PC-9 (cell line): ENCODE measurements around the gene GNAS. TPM values are rescaled to one million over a fixed set of nuclear protein-coding genes. Genes with fewer than 3 reads are reported as not detected.
"Not testable (repeated sequence)": the region's sequence is repeated elsewhere in the genome, so short reads cannot be mapped to it uniquely, and the experiment has no call there.

Experiments used
- BruUV-seq: library from RNA; stranded (reverse); fragments of 400-500 nt; replicated peaks from 2 replicates; lab custom pipeline; 2021; lab: Mats Ljungman, UMichigan
- CTCF ChIA-PET: fragments of 300-600 bp; sonication (Branson Sonifier 250); formaldehyde crosslinking; loops from one replicate; lab custom pipeline; 2022; ENCODE audit warnings: antibody characterized with exemption; lab: Charles Lee
- POLR2A ChIA-PET: fragments of 300-600 bp; sonication (Branson Sonifier 250); formaldehyde crosslinking; loops from one replicate; lab custom pipeline; 2022; ENCODE audit warnings: antibody characterized with exemption; ENCODE audit not compliant: unreplicated experiment; lab: Charles Lee
- DNase-seq, 2 experiments: peaks; one replicate each; pipeline versions ENCODE4 v3.0.0 to v3.0.0-alpha.2; 2015 to 2022; ENCODE audit warnings: mixed read lengths in 1 of 2
- H2AFZ ChIP-seq: fragments of 200-600 bp; sonication (generic); 2 replicates; pipeline ENCODE4 v1.8.1; 2017; ENCODE audit warnings: antibody characterized with exemption
- H3F3A ChIP-seq: fragments of 200-600 bp; sonication (generic); 2 replicates; pipeline ENCODE4 v1.8.1; 2017; ENCODE audit warnings: antibody characterized with exemption, mild to moderate bottlenecking, low read depth; ENCODE audit not compliant: insufficient read depth
- H3K27ac ChIP-seq: fragments of 200-600 bp; sonication (generic); 2 replicates; pipeline ENCODE4 v1.6.1; 2016; ENCODE audit warnings: mixed run types
- H3K27me3 ChIP-seq: fragments of 200-600 bp; sonication (generic); 2 replicates; pipeline ENCODE4 v1.6.1; 2016; ENCODE audit warnings: low read depth, mixed run types; ENCODE audit not compliant: insufficient read depth
- H3K36me3 ChIP-seq: fragments of 200-600 bp; sonication (generic); 2 replicates; pipeline ENCODE4 v1.6.1; 2016; ENCODE audit warnings: low read depth, mixed run types
- H3K4me1 ChIP-seq: fragments of 200-600 bp; sonication (generic); replicated peaks from 2 replicates; pipeline ENCODE4 v1.6.1; 2016; ENCODE audit warnings: mixed run types; ENCODE audit not compliant: insufficient read depth
- H3K4me2 ChIP-seq: fragments of 200-600 bp; sonication (generic); 2 replicates; pipeline ENCODE4 v1.6.1; 2017; ENCODE audit warnings: mixed run types
- H3K4me3 ChIP-seq: fragments of 200-600 bp; sonication (generic); 2 replicates; pipeline ENCODE4 v1.6.1; 2016; ENCODE audit warnings: mixed run types
- H3K79me2 ChIP-seq: fragments of 200-600 bp; sonication (generic); 2 replicates; pipeline ENCODE4 v1.6.1; 2017; ENCODE audit warnings: low read depth, mixed run types
- H3K9me2 ChIP-seq: fragments of 200-600 bp; sonication (generic); 2 replicates; pipeline ENCODE4 v1.8.1; 2017; ENCODE audit warnings: mild to moderate bottlenecking; ENCODE audit not compliant: insufficient read depth
- H3K9me3 ChIP-seq: fragments of 200-600 bp; sonication (generic); 2 replicates; pipeline ENCODE4 v1.8.1; 2016; ENCODE audit warnings: low read depth; ENCODE audit not compliant: insufficient read depth
- H4K20me1 ChIP-seq: fragments of 200-600 bp; sonication (generic); 2 replicates; pipeline ENCODE4 v1.8.1; 2017; ENCODE audit not compliant: insufficient read depth
- EZH2 ChIP-seq: fragments of 200-600 bp; sonication (generic); IDR thresholded peaks from 2 replicates; pipeline ENCODE4 v1.8.0; 2017; ENCODE audit warnings: antibody characterized with exemption, low read depth
- intact Hi-C: fragments of 100-400 bp; cut with micrococcal nuclease; formaldehyde crosslinking; loops from one replicate; pipeline ENCODE4 v1.10.0; 2022; ENCODE audit not compliant: unreplicated experiment
- total RNA-seq: library from RNA; stranded (reverse); gene quantifications from 2 replicates; pipeline ENCODE4 v1.2.3, GENCODE V29; 2021
- TF ChIP-seq, protein P1 (sequence below): fragments of 200-600 bp; sonication (generic); conservative IDR thresholded peaks from 2 replicates; pipeline ENCODE4 v1.6.1; 2017; ENCODE audit warnings: mixed run types, antibody characterized with exemption, mild to moderate bottlenecking, moderate library complexity

Gene GNAS
- total RNA-seq, 1 experiment from 2014 or later: 929 TPM

DNA sequence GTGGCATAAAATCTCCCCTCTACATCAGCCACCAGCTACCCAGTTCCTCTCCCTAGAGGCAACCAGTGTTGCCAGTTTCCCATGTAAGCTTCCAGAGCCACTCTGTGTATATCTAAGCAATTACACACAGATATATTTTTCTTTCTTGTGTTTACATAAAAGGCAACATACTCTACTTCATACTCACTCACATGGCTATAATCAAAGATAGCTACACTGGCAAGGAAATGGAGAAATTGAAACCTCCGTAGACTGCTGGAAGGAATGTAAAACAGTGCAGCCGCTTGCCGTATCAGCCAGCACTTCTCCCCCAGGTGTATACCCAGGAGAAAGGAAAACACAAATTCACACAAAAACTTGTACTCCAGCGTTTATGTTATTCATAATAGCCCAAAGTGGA, 90.0 kb downstream of the GNAS start:
- Histone ChIP-seq H3K4me3 (no peak overlapping the region), H3K9me3 (no peaks in the 10 kb centered on the region), H3K36me3 (no peaks in the 10 kb centered on the region), H3F3A (peaks cover 24% of the 10 kb centered on the region; the same call in 1 of the 2 replicates), H3K27ac (no peak overlapping the region), H3K9me2 (no peaks in the 10 kb centered on the region), H3K79me2 (no peaks in the 10 kb centered on the region), H3K27me3 (no peaks in the 10 kb centered on the region), H3K4me1 (peaks cover 37% of the 10 kb centered on the region), H4K20me1 (no peaks in the 10 kb centered on the region), H3K4me2 (no peak overlapping the region), H2AFZ (no peak overlapping the region)
- CTCF ChIA-PET: no interaction called here
- DNase-seq: no peak
- POLR2A ChIA-PET: no interaction called here
- no TSS peak for BruUV-seq
- TF ChIP-seq EZH2: no peak
- TF ChIP-seq, protein P1, sequence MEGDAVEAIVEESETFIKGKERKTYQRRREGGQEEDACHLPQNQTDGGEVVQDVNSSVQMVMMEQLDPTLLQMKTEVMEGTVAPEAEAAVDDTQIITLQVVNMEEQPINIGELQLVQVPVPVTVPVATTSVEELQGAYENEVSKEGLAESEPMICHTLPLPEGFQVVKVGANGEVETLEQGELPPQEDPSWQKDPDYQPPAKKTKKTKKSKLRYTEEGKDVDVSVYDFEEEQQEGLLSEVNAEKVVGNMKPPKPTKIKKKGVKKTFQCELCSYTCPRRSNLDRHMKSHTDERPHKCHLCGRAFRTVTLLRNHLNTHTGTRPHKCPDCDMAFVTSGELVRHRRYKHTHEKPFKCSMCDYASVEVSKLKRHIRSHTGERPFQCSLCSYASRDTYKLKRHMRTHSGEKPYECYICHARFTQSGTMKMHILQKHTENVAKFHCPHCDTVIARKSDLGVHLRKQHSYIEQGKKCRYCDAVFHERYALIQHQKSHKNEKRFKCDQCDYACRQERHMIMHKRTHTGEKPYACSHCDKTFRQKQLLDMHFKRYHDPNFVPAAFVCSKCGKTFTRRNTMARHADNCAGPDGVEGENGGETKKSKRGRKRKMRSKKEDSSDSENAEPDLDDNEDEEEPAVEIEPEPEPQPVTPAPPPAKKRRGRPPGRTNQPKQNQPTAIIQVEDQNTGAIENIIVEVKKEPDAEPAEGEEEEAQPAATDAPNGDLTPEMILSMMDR: no peak
- intact Hi-C loops: no loop called here

DNA sequence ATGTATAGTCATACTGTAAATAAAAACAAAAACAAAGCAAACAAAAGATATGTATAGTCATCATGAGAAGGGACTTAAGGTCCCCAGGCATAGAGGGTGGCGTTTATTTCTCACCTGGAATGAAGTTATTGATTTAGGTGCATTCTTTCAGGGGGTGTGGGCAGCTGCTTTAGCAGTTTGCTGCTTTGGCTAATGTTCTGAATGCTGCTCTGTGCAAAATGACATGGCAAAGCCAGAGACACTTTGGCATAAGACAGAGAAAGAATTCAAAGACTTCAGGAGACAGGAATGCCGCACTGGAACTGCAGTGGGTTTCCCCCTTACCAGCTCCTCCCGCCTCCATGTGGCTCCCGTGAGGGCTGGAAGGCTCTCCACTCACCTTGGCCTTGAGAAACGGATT, 92.1 kb downstream of the GNAS start:
- no peak overlapping the region for H3K4me3 ChIP-seq
- TF ChIP-seq, protein P1: no peak
- no peak for TF ChIP-seq EZH2
- H3K9me3 ChIP-seq: no peaks in the 10 kb centered on the region
- no peaks in the 10 kb centered on the region for H3K27me3 ChIP-seq
- ChIA-PET CTCF (no interaction called here), POLR2A (interaction anchor here (0.6 kb wide), 1 partner anchor 12 kb away, joined by 4 read pairs; no protein-coding TSS in a partner anchor)
- no peaks in the 10 kb centered on the region for H3K79me2 ChIP-seq
- H3K36me3 ChIP-seq: no peaks in the 10 kb centered on the region
- no peaks in the 10 kb centered on the region for H4K20me1 ChIP-seq
- no peak overlapping the region for H2AFZ ChIP-seq
- peak; percentile 43 to 98 for DNase-seq
- intact Hi-C loops: no loop called here
- H3F3A ChIP-seq: peaks cover 24% of the 10 kb centered on the region; the same call in 1 of the 2 replicates
- H3K4me2 ChIP-seq: peak overlapping the region; percentile 70
- H3K4me1 ChIP-seq: peaks cover 27% of the 10 kb centered on the region
- H3K9me2 ChIP-seq: no peaks in the 10 kb centered on the region
- H3K27ac ChIP-seq: peak overlapping the region; percentile 99
- no TSS peak for BruUV-seq

- peak overlapping the region; percentile 99 for H3K27ac ChIP-seq
- H3K4me3 ChIP-seq: no peak overlapping the region
- POLR2A ChIA-PET: no interaction called here
- CTCF ChIA-PET: no interaction called here
- H2AFZ ChIP-seq: no peak overlapping the region
- H3K36me3 ChIP-seq: no peaks in the 10 kb centered on the region
- H3F3A ChIP-seq: peaks cover 24% of the 10 kb centered on the region; the same call in 1 of the 2 replicates
- H3K4me2 ChIP-seq: peak overlapping the region; percentile 70; the same call in 1 of the 2 replicates
- H3K9me2 ChIP-seq: no peaks in the 10 kb centered on the region
- no peak for TF ChIP-seq EZH2
- TF ChIP-seq, protein P1: no peak
- no TSS peak for BruUV-seq
- peaks cover 27% of the 10 kb centered on the region for H3K4me1 ChIP-seq
- no peaks in the 10 kb centered on the region for H4K20me1 ChIP-seq
- no peaks in the 10 kb centered on the region for H3K27me3 ChIP-seq
- intact Hi-C loops: no loop called here
- no peaks in the 10 kb centered on the region for H3K9me3 ChIP-seq
- H3K79me2 ChIP-seq: no peaks in the 10 kb centered on the region
- no peak for DNase-seq
These were observed 93.6 kb downstream of the GNAS start for GRCh38 chr20:58945965-58946631.

DNA sequence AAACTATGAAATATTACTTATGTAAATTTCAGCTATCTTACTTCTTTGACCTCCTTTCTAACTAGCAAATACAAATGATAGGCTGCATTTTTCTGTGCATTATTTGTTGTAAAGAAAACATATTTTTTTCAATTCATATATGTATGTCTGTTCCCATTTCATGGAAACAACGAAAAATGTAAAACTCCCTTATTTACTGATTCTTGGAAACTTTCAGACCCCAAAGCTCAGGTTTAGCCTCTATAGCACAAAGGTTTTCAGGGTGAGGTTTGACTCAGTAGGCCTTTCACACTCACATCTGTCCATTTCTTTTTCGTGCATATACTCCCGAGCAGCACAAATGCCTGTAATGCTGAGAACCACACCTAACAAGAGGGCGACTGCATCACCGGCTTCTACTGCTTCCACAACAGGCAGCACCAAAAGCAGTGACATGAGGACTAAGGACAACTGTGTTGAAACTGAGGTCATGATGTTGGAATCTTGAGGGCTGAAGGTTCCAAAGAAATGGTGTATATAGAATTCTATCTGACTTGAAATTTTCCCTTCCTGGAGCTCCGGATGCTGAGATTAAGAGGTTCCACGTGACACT, 95.4 kb downstream of the GNAS start:
- H3K4me1 ChIP-seq: peaks cover 27% of the 10 kb centered on the region
- H3K27me3 ChIP-seq, H3K9me2 ChIP-seq, H4K20me1 ChIP-seq, H2AFZ ChIP-seq, BruUV-seq, H3K79me2 ChIP-seq, DNase-seq, H3K9me3 ChIP-seq, H3K4me2 ChIP-seq, POLR2A ChIA-PET, CTCF ChIA-PET, H3K4me3 ChIP-seq, intact Hi-C loops, H3K27ac ChIP-seq, H3K36me3 ChIP-seq: not testable (repeated sequence)
- peaks cover 24% of the 10 kb centered on the region; the same call in 1 of the 2 replicates for H3F3A ChIP-seq
